Suprapubic skin (tissue), 4 donors: Measurements from ENCODE around the gene ANKRD11.

ENCODE experiments used
- CTCF ChIP-seq, 2 donors: fragments of 200-600 bp in 1 of 2; fragments of 450-650 bp in 1 of 2; sonication (generic) in 1 of 2; IDR thresholded peaks; one replicate each; pipeline ENCODE4 v1.5.1; 2016 to 2019; ENCODE audit warnings: antibody characterized with exemption in 2 of 2, mild to moderate bottlenecking in 1 of 2, moderate library complexity in 1 of 2
- POLR2A ChIP-seq, 2 donors: fragments of 450-650 bp; IDR thresholded peaks; one replicate each; pipeline ENCODE4 v1.6.1; 2017; ENCODE audit warnings: antibody characterized with exemption in 2 of 2, mild to moderate bottlenecking in 2 of 2, moderate library complexity in 2 of 2
- POLR2AphosphoS5 ChIP-seq, 3 donors: sonication (generic); formaldehyde crosslinking; IDR thresholded peaks; one replicate each; pipeline ENCODE4 v1.6.1; 2017; ENCODE audit warnings: antibody characterized with exemption in 3 of 3

- TF ChIP-seq POLR2AphosphoS5 (IDR thresholded peaks at IDR 0.05) (no peak), CTCF (IDR thresholded peaks at IDR 0.05) (no peak), POLR2A (IDR thresholded peaks at IDR 0.05) (no peak)
These were observed 196.9 kb downstream of the ANKRD11 start for GRCh38 chr16:89293276-89294143.
